Right atrium auricular region (tissue), 2 donors: ENCODE data around the gene SCNN1A. TPM values are rescaled to one million over a fixed set of nuclear protein-coding genes. Genes with fewer than 3 reads are reported as not detected.

Experiments used
- DNase-seq: peaks from one replicate; pipeline ENCODE4 v3.0.0-alpha.2; 2019; ENCODE audit warnings: low spot score
- H3K27ac ChIP-seq, 2 donors: fragments of 200-600 bp; sonication (generic); 1 replicate in 1 of 2; 2 replicates in 1 of 2; pipeline ENCODE4 v1.5.1; 2016 to 2019
- H3K27me3 ChIP-seq, 2 donors: fragments of 200-600 bp; sonication (generic); one replicate each; pipeline versions ENCODE4 v1.5.1 to v1.6.0; 2017 to 2019
- H3K36me3 ChIP-seq: fragments of 200-600 bp; sonication (generic); one replicate; pipeline ENCODE4 v1.5.1; 2016
- H3K4me1 ChIP-seq, 2 donors: fragments of 200-600 bp; sonication (generic); one replicate each; pipeline versions ENCODE4 v1.5.1 to v1.6.0; 2017 to 2019
- H3K4me3 ChIP-seq, 2 donors: fragments of 200-600 bp; sonication (generic); 1 replicate in 1 of 2; 2 replicates in 1 of 2; pipeline ENCODE4 v1.5.1; 2017 to 2019; ENCODE audit warnings: mild to moderate bottlenecking in 1 of 2, moderate library complexity in 1 of 2
- H3K9me3 ChIP-seq, 2 donors: fragments of 200-600 bp; sonication (generic); one replicate each; pipeline ENCODE4 v1.5.1; 2019
- total RNA-seq, 2 donors: library from RNA; depleted of rRNA; stranded (reverse); fragments of >200 nt; gene quantifications; one replicate each; pipeline ENCODE4 v1.1.0, GENCODE V29; 2016
- TF ChIP-seq, protein P1 (sequence below), 2 donors: fragments of 200-600 bp; sonication (generic); IDR thresholded peaks; one replicate each; pipeline ENCODE4 v1.5.1; 2019; ENCODE audit warnings: antibody characterized with exemption in 2 of 2

SCNN1A gene
- total RNA-seq, 2 donors from 2014 or later = 2.7 to 18.7 TPM

DNA sequence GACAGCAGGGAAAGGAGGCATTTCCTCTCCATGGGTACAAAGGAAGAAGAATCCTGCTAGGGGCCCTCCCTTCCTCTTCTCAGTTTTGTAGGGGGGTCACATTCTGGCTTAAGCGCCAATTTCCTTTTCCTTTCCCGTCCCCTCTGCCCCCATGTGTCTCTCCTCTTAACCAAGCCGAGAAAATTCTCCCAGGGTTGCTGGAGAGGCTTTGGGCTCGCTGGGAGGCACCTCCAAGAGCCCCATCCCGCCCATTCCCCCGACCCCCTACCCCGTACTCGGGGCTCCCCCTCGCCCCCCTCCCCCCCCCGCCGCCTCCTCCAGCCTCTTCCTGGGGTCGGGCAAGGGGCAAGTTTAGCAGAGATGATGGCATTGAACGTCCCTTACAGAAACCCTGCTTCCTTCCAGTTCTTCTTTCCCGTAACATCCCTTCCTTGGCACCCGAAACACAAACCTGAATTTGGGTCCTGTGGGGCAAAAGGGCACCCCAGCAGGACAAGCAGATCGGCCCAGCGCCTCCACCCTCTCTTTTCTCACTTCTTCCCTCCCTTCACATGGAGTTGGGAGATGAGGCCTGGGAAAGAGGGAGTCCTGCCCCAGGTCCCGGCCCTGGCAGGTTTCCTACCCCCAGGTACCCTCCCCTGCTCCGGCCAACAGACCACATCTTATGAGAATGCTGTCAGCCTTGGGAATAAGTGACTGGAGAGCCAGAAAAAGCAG, 51.2 kb downstream of the SCNN1A start:
- peaks cover 0 to 65% of the 10 kb centered on the region in 2 donors for H3K4me1 ChIP-seq
- H3K27me3 ChIP-seq = no peaks in the 10 kb centered on the region
- no peaks in the 10 kb centered on the region for H3K9me3 ChIP-seq
- TF ChIP-seq, protein P1, sequence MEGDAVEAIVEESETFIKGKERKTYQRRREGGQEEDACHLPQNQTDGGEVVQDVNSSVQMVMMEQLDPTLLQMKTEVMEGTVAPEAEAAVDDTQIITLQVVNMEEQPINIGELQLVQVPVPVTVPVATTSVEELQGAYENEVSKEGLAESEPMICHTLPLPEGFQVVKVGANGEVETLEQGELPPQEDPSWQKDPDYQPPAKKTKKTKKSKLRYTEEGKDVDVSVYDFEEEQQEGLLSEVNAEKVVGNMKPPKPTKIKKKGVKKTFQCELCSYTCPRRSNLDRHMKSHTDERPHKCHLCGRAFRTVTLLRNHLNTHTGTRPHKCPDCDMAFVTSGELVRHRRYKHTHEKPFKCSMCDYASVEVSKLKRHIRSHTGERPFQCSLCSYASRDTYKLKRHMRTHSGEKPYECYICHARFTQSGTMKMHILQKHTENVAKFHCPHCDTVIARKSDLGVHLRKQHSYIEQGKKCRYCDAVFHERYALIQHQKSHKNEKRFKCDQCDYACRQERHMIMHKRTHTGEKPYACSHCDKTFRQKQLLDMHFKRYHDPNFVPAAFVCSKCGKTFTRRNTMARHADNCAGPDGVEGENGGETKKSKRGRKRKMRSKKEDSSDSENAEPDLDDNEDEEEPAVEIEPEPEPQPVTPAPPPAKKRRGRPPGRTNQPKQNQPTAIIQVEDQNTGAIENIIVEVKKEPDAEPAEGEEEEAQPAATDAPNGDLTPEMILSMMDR (IDR thresholded peaks at IDR 0.05) = no peak
- no peak for DNase-seq
- H3K27ac ChIP-seq = peak overlapping the region; percentile 78 to 79
- H3K4me3 ChIP-seq = peak overlapping the region in 1 of 2 donors; percentile 23
- peaks cover 13% of the 10 kb centered on the region for H3K36me3 ChIP-seq

GRCh38 chr12:6323340-6323994, 51.9 kb downstream of the SCNN1A start:
- TF ChIP-seq, protein P1 (IDR thresholded peaks at IDR 0.05) = peak in 1 of 2 donors; percentile 48
- peaks cover 0 to 65% of the 10 kb centered on the region in 2 donors for H3K4me1 ChIP-seq
- H3K9me3 ChIP-seq = no peaks in the 10 kb centered on the region
- peaks cover 6% of the 10 kb centered on the region for H3K36me3 ChIP-seq
- peak overlapping the region in 1 of 2 donors; percentile 23 for H3K4me3 ChIP-seq
- peak; percentile 73 for DNase-seq
- peak overlapping the region; percentile 78 to 79 for H3K27ac ChIP-seq
- no peaks in the 10 kb centered on the region for H3K27me3 ChIP-seq

GRCh38 chr12:6322969-6323339, 52.4 kb downstream of the SCNN1A start:
- H3K4me1 ChIP-seq = peaks cover 0 to 63% of the 10 kb centered on the region in 2 donors
- no peak for DNase-seq
- H3K27me3 ChIP-seq = no peaks in the 10 kb centered on the region
- peaks cover under 1% of the 10 kb centered on the region for H3K36me3 ChIP-seq
- no peak overlapping the region for H3K4me3 ChIP-seq
- H3K27ac ChIP-seq = peak overlapping the region; percentile 31 to 78
- TF ChIP-seq, protein P1 (IDR thresholded peaks at IDR 0.05) = no peak
- H3K9me3 ChIP-seq = no peaks in the 10 kb centered on the region

DNA sequence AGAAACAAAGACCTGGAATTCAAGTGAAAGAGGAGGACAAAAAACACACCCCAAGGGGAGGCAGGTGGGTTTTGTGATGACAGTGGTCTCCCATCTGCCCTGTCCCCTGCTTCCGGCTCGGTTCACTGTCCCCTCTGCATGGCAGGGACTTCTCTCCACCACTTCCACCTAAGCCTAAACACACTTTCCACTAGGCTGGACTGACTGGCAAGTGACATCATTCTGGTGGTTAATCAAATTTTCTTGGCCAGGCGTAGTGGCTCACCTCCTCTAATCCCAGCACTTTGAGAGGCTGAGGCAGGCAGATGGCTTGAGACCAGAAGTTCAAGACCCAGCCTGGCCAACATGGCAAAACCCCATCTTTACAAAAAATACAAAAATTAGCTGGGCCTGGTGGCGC, 53.0 kb downstream of the SCNN1A start:
- Histone ChIP-seq H3K4me1 (peaks cover 0 to 61% of the 10 kb centered on the region in 2 donors), H3K36me3 (no peaks in the 10 kb centered on the region), H3K27me3 (no peaks in the 10 kb centered on the region), H3K9me3 (no peaks in the 10 kb centered on the region), H3K4me3 (no peak overlapping the region), H3K27ac (peak overlapping the region in 1 of 2 donors; percentile 31)
- TF ChIP-seq, protein P1 (IDR thresholded peaks at IDR 0.05) = no peak
- no peak for DNase-seq

- Histone ChIP-seq H3K36me3 (no peaks in the 10 kb centered on the region), H3K9me3 (no peaks in the 10 kb centered on the region), H3K27ac (peak overlapping the region in 1 of 2 donors; percentile 31), H3K4me1 (peaks cover 0 to 56% of the 10 kb centered on the region in 2 donors), H3K27me3 (no peaks in the 10 kb centered on the region), H3K4me3 (no peak overlapping the region)
- TF ChIP-seq, protein P1 (IDR thresholded peaks at IDR 0.05) = no peak
- no peak for DNase-seq
These were observed 53.5 kb downstream of the SCNN1A start for GRCh38 chr12:6321905-6322304.
